Trophoblast cell (in vitro differentiated cells and primary cell): ENCODE measurements around the gene RAD51B.

Experiments
- DNase-seq, 2 donors: peaks; one replicate each; pipeline ENCODE4 v3.0.0-alpha.2; 2016
- H2AFZ ChIP-seq: 2 replicates; pipeline ENCODE4 v1.6.1; 2013; ENCODE audit warnings: low read length, moderate library complexity, mild to moderate bottlenecking; ENCODE audit not compliant: insufficient read depth, poor library complexity
- H2AK5ac ChIP-seq: 2 replicates; pipeline ENCODE4 v1.6.1; 2013; ENCODE audit warnings: mild to moderate bottlenecking, low read length
- H2BK120ac ChIP-seq: 2 replicates; pipeline ENCODE4 v1.6.1; 2013; ENCODE audit warnings: low read length, mild to moderate bottlenecking, moderate library complexity; ENCODE audit not compliant: insufficient read depth, poor library complexity
- H2BK12ac ChIP-seq: 2 replicates; pipeline ENCODE4 v1.6.1; 2013; ENCODE audit warnings: mild to moderate bottlenecking, low read length, moderate library complexity
- H2BK5ac ChIP-seq: 2 replicates; pipeline ENCODE4 v1.6.1; 2013; ENCODE audit warnings: low read length, low read depth, moderate library complexity, mild to moderate bottlenecking; ENCODE audit not compliant: poor library complexity
- H3K14ac ChIP-seq: 2 replicates; pipeline ENCODE4 v1.6.1; 2013; ENCODE audit warnings: mild to moderate bottlenecking, low read length
- H3K18ac ChIP-seq: 2 replicates; pipeline ENCODE4 v1.6.1; 2013; ENCODE audit warnings: mild to moderate bottlenecking, low read length
- H3K23ac ChIP-seq: 2 replicates; pipeline ENCODE4 v1.6.1; 2013; ENCODE audit warnings: low read length
- H3K27ac ChIP-seq: 2 replicates; pipeline ENCODE4 v1.5.1; 2013; ENCODE audit warnings: low read depth, mild to moderate bottlenecking, inconsistent platforms, low read length, moderate library complexity
- H3K27me3 ChIP-seq: 2 replicates; pipeline ENCODE4 v1.6.1; 2013; ENCODE audit warnings: inconsistent platforms, mild to moderate bottlenecking, low read length, moderate library complexity; ENCODE audit not compliant: insufficient read depth
- H3K36me3 ChIP-seq, 2 experiments: 1 replicate in 1 of 2; 2 replicates in 1 of 2; pipeline ENCODE4 v1.6.1; 2013; ENCODE audit warnings: low read length in 2 of 2, mild to moderate bottlenecking in 2 of 2, moderate library complexity in 1 of 2; ENCODE audit not compliant: insufficient read depth in 2 of 2, control insufficient read depth in 1 of 2
- H3K4ac ChIP-seq: 2 replicates; pipeline ENCODE4 v1.6.1; 2013; ENCODE audit warnings: low read depth, mild to moderate bottlenecking, low read length, moderate library complexity
- H3K4me1 ChIP-seq, 2 experiments: 1 replicate in 1 of 2; 2 replicates in 1 of 2; pipeline ENCODE4 v1.6.1; 2013; ENCODE audit warnings: low read length in 2 of 2, mild to moderate bottlenecking in 2 of 2, moderate library complexity in 1 of 2; ENCODE audit not compliant: insufficient read depth in 2 of 2, control insufficient read depth in 1 of 2
- H3K4me2 ChIP-seq: 2 replicates; pipeline ENCODE4 v1.6.1; 2013; ENCODE audit warnings: inconsistent platforms, mild to moderate bottlenecking, low read length, moderate library complexity
- H3K4me3 ChIP-seq: 2 replicates; pipeline ENCODE4 v1.5.1; 2013; ENCODE audit warnings: mild to moderate bottlenecking, low read depth, low read length, inconsistent platforms
- H3K79me1 ChIP-seq: one replicate; pipeline ENCODE4 v1.6.1; 2013; ENCODE audit warnings: low read length
- H3K79me2 ChIP-seq: 2 replicates; pipeline ENCODE4 v1.6.1; 2013; ENCODE audit warnings: low read length, mild to moderate bottlenecking; ENCODE audit not compliant: control insufficient read depth, insufficient read depth, poor library complexity
- H3K9ac ChIP-seq: 2 replicates; pipeline ENCODE4 v1.6.1; 2013; ENCODE audit warnings: mild to moderate bottlenecking, low read length
- H3K9me3 ChIP-seq: 2 replicates; pipeline ENCODE4 v1.6.1; 2013; ENCODE audit warnings: low read depth, mild to moderate bottlenecking, control low read depth, inconsistent platforms, low read length; ENCODE audit not compliant: insufficient read depth
- H4K12ac ChIP-seq: 2 replicates; pipeline ENCODE4 v1.6.1; 2013; ENCODE audit warnings: low read depth, mild to moderate bottlenecking, low read length, moderate library complexity
- H4K8ac ChIP-seq: 2 replicates; pipeline ENCODE4 v1.6.1; 2013; ENCODE audit warnings: low read depth, mild to moderate bottlenecking, low read length, moderate library complexity
- H4K91ac ChIP-seq: one replicate; pipeline ENCODE4 v1.6.1; 2013; ENCODE audit warnings: low read depth, mild to moderate bottlenecking, low read length, moderate library complexity
- WGBS: extraction: QIAGEN DNeasy Blood & Tissue Kit; methylation state at CpG from one replicate; pipeline ENCODE4 v1.1.7; 2013; ENCODE audit warnings: missing lambda C conversion rate; ENCODE audit not compliant: insufficient read length, insufficient coverage; ENCODE audit errors: extremely low coverage; 5-methylcytosine and 5-hydroxymethylcytosine counted together

Gene RAD51B

DNA sequence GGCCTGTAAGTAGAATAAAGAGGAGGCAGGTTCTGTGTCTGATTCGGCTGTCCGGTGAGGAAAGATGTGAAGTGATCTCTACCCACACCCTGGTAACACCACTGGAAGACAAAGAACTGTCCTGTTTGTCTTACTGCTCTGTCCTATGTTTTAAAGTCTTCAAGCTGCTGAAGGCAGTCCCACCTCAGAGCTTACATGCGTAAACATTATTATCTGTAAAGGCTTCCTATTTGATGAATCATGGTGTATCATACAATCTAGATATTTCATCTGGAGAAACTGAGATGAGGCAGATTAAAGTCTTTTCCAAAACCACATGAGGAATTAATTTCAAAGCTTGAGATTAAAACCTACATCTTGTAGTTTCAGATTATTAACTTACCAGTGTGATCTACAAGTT lies 545.6 kb downstream of the RAD51B start:
- no peak overlapping the region for H4K12ac ChIP-seq
- H2BK5ac ChIP-seq: no peak overlapping the region
- peak overlapping the region; percentile 40 for H3K18ac ChIP-seq
- no peak overlapping the region for H3K9ac ChIP-seq
- no peak overlapping the region for H3K14ac ChIP-seq
- no peaks in the 10 kb centered on the region for H3K79me2 ChIP-seq
- peaks cover 15 to 23% of the 10 kb centered on the region in 2 experiments for H3K4me1 ChIP-seq
- H3K27me3 ChIP-seq: no peaks in the 10 kb centered on the region
- no CpG with 5 or more reads among the region's 3 CpGs for WGBS
- H3K36me3 ChIP-seq: no peaks in the 10 kb centered on the region
- no peaks in the 10 kb centered on the region for H3K9me3 ChIP-seq
- H3K4me3 ChIP-seq: no peak overlapping the region
- no peak overlapping the region for H3K4me2 ChIP-seq
- no peak overlapping the region for H3K27ac ChIP-seq
- no peak overlapping the region for H3K23ac ChIP-seq
- H2AFZ ChIP-seq: no peak overlapping the region
- peak overlapping the region; percentile 57 for H2AK5ac ChIP-seq
- DNase-seq: peak; percentile 46 to 84
- H3K4ac ChIP-seq: no peak overlapping the region
- peaks cover 19% of the 10 kb centered on the region for H3K79me1 ChIP-seq
- no peak overlapping the region for H4K8ac ChIP-seq
- H4K91ac ChIP-seq: peak overlapping the region; percentile 22
- peak overlapping the region; percentile 61 for H2BK12ac ChIP-seq
- peak overlapping the region; percentile 82 for H2BK120ac ChIP-seq

- Histone ChIP-seq H2AK5ac (no peak overlapping the region), H3K36me3 (no peaks in the 10 kb centered on the region), H4K12ac (no peak overlapping the region), H2BK12ac (no peak overlapping the region), H3K9ac (no peak overlapping the region), H3K23ac (no peak overlapping the region), H3K79me1 (peaks cover 19% of the 10 kb centered on the region), H3K4ac (no peak overlapping the region), H4K91ac (no peak overlapping the region), H3K14ac (no peak overlapping the region), H4K8ac (no peak overlapping the region), H3K4me2 (no peak overlapping the region), H2AFZ (no peak overlapping the region), H3K9me3 (no peaks in the 10 kb centered on the region), H3K79me2 (no peaks in the 10 kb centered on the region), H3K4me1 (peaks cover 14 to 21% of the 10 kb centered on the region in 2 experiments), H3K27ac (no peak overlapping the region), H3K27me3 (no peaks in the 10 kb centered on the region), H3K4me3 (no peak overlapping the region), H2BK120ac (no peak overlapping the region), H2BK5ac (no peak overlapping the region), H3K18ac (no peak overlapping the region)
- WGBS: no CpG with 5 or more reads among the region's 2 CpGs
- DNase-seq: no peak
Observed at GRCh38 chr14:68366656-68367055, 547.1 kb downstream of the RAD51B start.

GRCh38 chr14:68367536-68367935 lies 548.0 kb downstream of the RAD51B start:
- DNase-seq: no peak
- H3K4me2 ChIP-seq: no peak overlapping the region
- no peak overlapping the region for H3K9ac ChIP-seq
- no peak overlapping the region for H3K4ac ChIP-seq
- H3K27me3 ChIP-seq: no peaks in the 10 kb centered on the region
- no peak overlapping the region for H2AFZ ChIP-seq
- no peak overlapping the region for H3K4me3 ChIP-seq
- H2BK120ac ChIP-seq: peak overlapping the region; percentile 38
- no peak overlapping the region for H4K8ac ChIP-seq
- no peak overlapping the region for H3K23ac ChIP-seq
- no peak overlapping the region for H3K14ac ChIP-seq
- no peak overlapping the region for H3K18ac ChIP-seq
- H3K79me1 ChIP-seq: peaks cover 19% of the 10 kb centered on the region
- no peak overlapping the region for H4K12ac ChIP-seq
- H3K36me3 ChIP-seq: no peaks in the 10 kb centered on the region
- no peak overlapping the region for H3K27ac ChIP-seq
- H3K4me1 ChIP-seq: peaks cover 14 to 21% of the 10 kb centered on the region in 2 experiments
- H4K91ac ChIP-seq: no peak overlapping the region
- H3K79me2 ChIP-seq: no peaks in the 10 kb centered on the region
- H2BK12ac ChIP-seq: no peak overlapping the region
- WGBS: no CpG with 5 or more reads among the region's 5 CpGs
- H3K9me3 ChIP-seq: no peaks in the 10 kb centered on the region
- H2BK5ac ChIP-seq: no peak overlapping the region
- H2AK5ac ChIP-seq: no peak overlapping the region

DNA sequence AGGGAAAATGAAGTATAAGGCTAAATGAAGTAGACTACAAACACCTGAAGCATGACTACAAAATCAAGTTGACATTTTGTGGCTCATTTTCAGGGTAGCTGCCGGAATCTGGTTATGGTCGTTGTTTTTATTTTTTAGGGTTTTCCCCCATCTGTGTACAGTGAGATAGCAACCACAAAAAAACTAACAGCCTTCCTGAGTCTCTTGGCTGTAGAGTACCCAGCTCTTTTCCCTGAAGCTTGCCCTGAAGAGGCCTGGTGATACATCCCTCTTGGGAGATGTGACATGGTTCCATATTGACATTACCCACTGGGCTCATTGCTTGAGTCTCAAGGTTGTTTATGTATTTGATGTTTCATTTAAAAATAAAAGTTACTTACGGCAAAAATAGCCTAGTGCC lies 549.3 kb downstream of the RAD51B start:
- Histone ChIP-seq H4K91ac (no peak overlapping the region), H3K4me3 (no peak overlapping the region), H3K4me1 (peaks cover 13 to 16% of the 10 kb centered on the region in 2 experiments), H2BK5ac (no peak overlapping the region), H2BK120ac (no peak overlapping the region), H3K4me2 (no peak overlapping the region), H2AK5ac (no peak overlapping the region), H2AFZ (no peak overlapping the region), H3K27me3 (no peaks in the 10 kb centered on the region), H3K36me3 (no peaks in the 10 kb centered on the region), H2BK12ac (no peak overlapping the region), H3K9me3 (no peaks in the 10 kb centered on the region), H3K9ac (no peak overlapping the region), H3K27ac (no peak overlapping the region), H3K18ac (no peak overlapping the region), H4K12ac (no peak overlapping the region), H3K79me1 (peaks cover 15% of the 10 kb centered on the region), H3K79me2 (no peaks in the 10 kb centered on the region), H3K14ac (no peak overlapping the region), H3K23ac (no peak overlapping the region), H4K8ac (no peak overlapping the region), H3K4ac (no peak overlapping the region)
- WGBS: no CpG with 5 or more reads among the region's 3 CpGs
- no peak for DNase-seq
